ENCODE data around the gene PCCB.

- TF ChIP-seq POLR2A (IDR thresholded peaks at IDR 0.05; ENCODE audit: low read depth, low read length) (no peak), CTCF (IDR thresholded peaks at IDR 0.05; ENCODE audit: extremely low read depth in 1 of 2, insufficient read depth in 1 of 2, low read depth in 1 of 2, low read length in 2 of 2) (no peak), POLR2AphosphoS5 (IDR thresholded peaks at IDR 0.05; ENCODE audit: insufficient read depth, low read depth, low read length) (no peak), GATA2 (IDR thresholded peaks at IDR 0.05; ENCODE audit: insufficient read depth, insufficient read length, low read depth, low read length) (no peak), EZH2 (IDR thresholded peaks at IDR 0.05; ENCODE audit: borderline replicate concordance, low read depth, low read length, severe bottlenecking) (no peak), JUN (IDR thresholded peaks at IDR 0.05; ENCODE audit: borderline replicate concordance, insufficient read depth, insufficient read length, low read depth) (no peak)
These were observed 61.8 kb downstream of the PCCB start for GRCh38 chr3:136311968-136312367.

Measured in endothelial cell of umbilical vein (primary cell).